ENCODE results near the gene BSCL2. TPM values are rescaled to one million over a fixed set of nuclear protein-coding genes. Genes with fewer than 3 reads are reported as not detected.

The BSCL2 gene
- total and polyA plus RNA-seq, 2 donors (not counting 3 experiments of a cell fraction or from before 2014, with no cell fraction given), result 31.1 to 94.8 TPM

- POLR2A ChIA-PET, result interaction anchor here (0.5 to 2.8 kb wide), 5 partner anchors 18 to 255 kb away, joined by 3 to 8 read pairs (median 5); partner anchors contain the start of genes C11orf98, CSKMT and HNRNPUL2
- Histone ChIP-seq H4K20me1 (replicated peaks; ENCODE audit: control insufficient read depth, extremely low read depth, insufficient read depth, low read length) (no peaks in the 10 kb centered on the region), H3K9me1 (replicated peaks; ENCODE audit: control insufficient read depth, extremely low read depth, insufficient read depth, low read length) (no peaks in the 10 kb centered on the region), H3K27me3 (ENCODE audit: control insufficient read depth in 2 of 2, insufficient read depth in 2 of 2, low read length in 2 of 2) (no peaks in the 10 kb centered on the region), H3K4me3 (replicated peaks in 1 of 3; ENCODE audit: insufficient read depth in 1 of 3, low read depth in 1 of 3, low read length in 3 of 3) (peak overlapping the region; percentile 22 to 68 (median 58)), H3K79me2 (ENCODE audit: control insufficient read depth, insufficient read depth, low read length) (no peaks in the 10 kb centered on the region), H3K4me1 (ENCODE audit: control insufficient read depth, extremely low read depth, insufficient read depth, low read length) (peaks cover 25% of the 10 kb centered on the region), H3K9me3 (replicated peaks; ENCODE audit: control insufficient read depth, insufficient read depth, low read length) (no peaks in the 10 kb centered on the region), H3K4me2 (ENCODE audit: insufficient read depth, low read length) (peak overlapping the region; percentile 85), H3K9ac (replicated peaks; ENCODE audit: extremely low read depth, insufficient read depth, low read length) (peak overlapping the region; percentile 78), H3K27ac (ENCODE audit: insufficient read depth, low read depth, low read length) (peak overlapping the region; percentile 73), H2AFZ (ENCODE audit: low read depth, low read length) (peak overlapping the region; percentile 88), H3K36me3 (ENCODE audit: control insufficient read depth in 2 of 2, extremely low read depth in 1 of 2, insufficient read depth in 2 of 2, low read length in 2 of 2) (peaks cover 12 to 13% of the 10 kb centered on the region in 2 experiments)
- peak; percentile 98 for DNase-seq (ENCODE audit: low read depth, low spot score)
- BruUV-seq (replicated peaks), result TSS peak; percentile 20
- intact Hi-C loops (cut with micrococcal nuclease) (loop anchor here (1.0 to 5.0 kb wide), 3 partner anchors 18 to 57 kb away; partner anchors contain the start of genes C11orf98, CSKMT, HNRNPUL2 and INTS5), dilution Hi-C loops (cut with MboI; ENCODE audit: extremely low pct_ligation_motif_present, low sequenced_read_pairs) (no loop called here)
- CTCF ChIA-PET, result interaction anchor here (1.0 to 1.7 kb wide), 6 partner anchors 18 to 172 kb away, joined by 3 to 7 read pairs (median 4); partner anchors contain the start of genes C11orf98, CSKMT, HNRNPUL2 and SLC3A2
- peak; percentile 98 for TF ChIP-seq POLR2AphosphoS5 (IDR thresholded peaks at IDR 0.05; ENCODE audit: insufficient read depth, low read depth, low read length)
- TF ChIP-seq POLR2A (IDR thresholded peaks at IDR 0.05; ENCODE audit: low read depth, low read length), result peak; percentile 91
- no peak for TF ChIP-seq EZH2 (IDR thresholded peaks at IDR 0.05; ENCODE audit: borderline replicate concordance, low read depth, low read length, severe bottlenecking)
- FAIRE-seq, result peak; percentile 99
These were observed 2.2 kb upstream of the BSCL2 start for GRCh38 chr11:62709247-62710000.

DNA sequence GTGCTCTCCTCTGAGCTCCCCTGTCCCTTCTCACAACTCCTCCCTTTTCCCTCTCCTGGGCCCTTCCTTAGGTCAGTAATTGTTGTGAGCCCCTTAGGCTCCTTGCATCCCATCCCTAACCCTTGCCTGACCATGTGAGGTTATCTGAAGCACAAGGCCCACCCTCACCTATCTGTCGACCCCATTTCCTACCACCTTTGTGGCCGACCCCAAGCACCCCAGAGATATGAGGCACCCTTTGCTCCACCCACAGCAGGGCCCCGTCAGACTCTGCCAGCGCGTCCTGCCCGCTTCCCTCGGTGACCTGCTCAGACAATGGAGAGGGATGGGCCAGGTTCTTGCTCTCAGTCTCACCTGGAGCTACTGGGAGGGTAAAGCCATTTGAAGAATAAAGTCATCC is 1.6 kb upstream of the BSCL2 start:
- Histone ChIP-seq H3K9me1 (replicated peaks; ENCODE audit: control insufficient read depth, extremely low read depth, insufficient read depth, low read length) (no peaks in the 10 kb centered on the region), H3K4me2 (ENCODE audit: insufficient read depth, low read length) (peak overlapping the region; percentile 85), H3K27ac (ENCODE audit: insufficient read depth, low read depth, low read length) (peak overlapping the region; percentile 73), H3K4me1 (ENCODE audit: control insufficient read depth, extremely low read depth, insufficient read depth, low read length) (peaks cover 25% of the 10 kb centered on the region), H3K79me2 (ENCODE audit: control insufficient read depth, insufficient read depth, low read length) (no peaks in the 10 kb centered on the region), H4K20me1 (replicated peaks; ENCODE audit: control insufficient read depth, extremely low read depth, insufficient read depth, low read length) (no peaks in the 10 kb centered on the region), H3K9me3 (replicated peaks; ENCODE audit: control insufficient read depth, insufficient read depth, low read length) (no peaks in the 10 kb centered on the region), H3K4me3 (replicated peaks in 1 of 3; ENCODE audit: insufficient read depth in 1 of 3, low read depth in 1 of 3, low read length in 3 of 3) (peak overlapping the region; percentile 5 to 68 (median 58)), H3K27me3 (ENCODE audit: control insufficient read depth in 2 of 2, insufficient read depth in 2 of 2, low read length in 2 of 2) (no peaks in the 10 kb centered on the region), H3K36me3 (ENCODE audit: control insufficient read depth in 2 of 2, extremely low read depth in 1 of 2, insufficient read depth in 2 of 2, low read length in 2 of 2) (peaks cover 8 to 13% of the 10 kb centered on the region in 2 experiments), H2AFZ (ENCODE audit: low read depth, low read length) (peak overlapping the region; percentile 50), H3K9ac (replicated peaks; ENCODE audit: extremely low read depth, insufficient read depth, low read length) (peak overlapping the region; percentile 78)
- no peak for DNase-seq (ENCODE audit: low read depth, low spot score)
- FAIRE-seq, result no peak
- TF ChIP-seq EZH2 (IDR thresholded peaks at IDR 0.05; ENCODE audit: borderline replicate concordance, low read depth, low read length, severe bottlenecking) (no peak), FOS (IDR thresholded peaks at IDR 0.05; ENCODE audit: borderline replicate concordance, insufficient read depth, low read length) (no peak), POLR2A (IDR thresholded peaks at IDR 0.05; ENCODE audit: low read depth, low read length) (no peak), JUN (IDR thresholded peaks at IDR 0.05; ENCODE audit: borderline replicate concordance, insufficient read depth, insufficient read length, low read depth) (no peak), CTCF (IDR thresholded peaks at IDR 0.05; ENCODE audit: extremely low read depth in 1 of 2, insufficient read depth in 1 of 2, low read depth in 1 of 2, low read length in 2 of 2) (no peak), GATA2 (IDR thresholded peaks at IDR 0.05; ENCODE audit: insufficient read depth, insufficient read length, low read depth, low read length) (no peak), MYC (IDR thresholded peaks at IDR 0.05; ENCODE audit: low read depth, low read length) (no peak), POLR2AphosphoS5 (IDR thresholded peaks at IDR 0.05; ENCODE audit: insufficient read depth, low read depth, low read length) (no peak)
- TF ChIP-seq, protein P1, sequence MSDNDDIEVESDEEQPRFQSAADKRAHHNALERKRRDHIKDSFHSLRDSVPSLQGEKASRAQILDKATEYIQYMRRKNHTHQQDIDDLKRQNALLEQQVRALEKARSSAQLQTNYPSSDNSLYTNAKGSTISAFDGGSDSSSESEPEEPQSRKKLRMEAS (IDR thresholded peaks at IDR 0.05; ENCODE audit: insufficient read depth, insufficient read length), result no peak
- dilution Hi-C loops (cut with MboI; ENCODE audit: extremely low pct_ligation_motif_present, low sequenced_read_pairs) (no loop called here), intact Hi-C loops (cut with micrococcal nuclease) (loop anchor here (1.0 to 5.0 kb wide), 3 partner anchors 19 to 56 kb away; partner anchors contain the start of genes C11orf98, CSKMT, HNRNPUL2 and INTS5)
- no TSS peak for BruUV-seq (replicated peaks)
- CTCF ChIA-PET, result interaction anchor here (1.0 to 1.7 kb wide), 6 partner anchors 19 to 172 kb away, joined by 3 to 7 read pairs (median 4); partner anchors contain the start of genes C11orf98, CSKMT, HNRNPUL2 and SLC3A2
- POLR2A ChIA-PET, result interaction anchor here (1.0 to 2.8 kb wide), 4 partner anchors 19 to 147 kb away, joined by 5 to 8 read pairs (median 6); partner anchors contain the start of genes C11orf98, CSKMT and HNRNPUL2

All from endothelial cell of umbilical vein (primary cell).